Upper lobe of right lung (tissue), 1 donor: Measurements from ENCODE around the gene NAIP. TPM values are rescaled to one million over a fixed set of nuclear protein-coding genes. Genes with fewer than 3 reads are reported as not detected.
A peak's percentile ranks its signal among the peaks of the same experiment; 100 is the strongest.
"Not testable (repeated sequence)": the region's sequence is repeated elsewhere in the genome, so short reads cannot be mapped to it uniquely, and the experiment has no call there.

Source experiments
- ATAC-seq: fragments of 200-7000 bp; cut with Tn5 transposase; one replicate; pipeline ENCODE4 v1.9.1; 2020; ENCODE audit warnings: mild to moderate bottlenecking, moderate library complexity
- DNase-seq: peaks from one replicate; pipeline ENCODE4 v3.0.0-alpha.2; 2020
- H3K27ac ChIP-seq: fragments of 200-600 bp; one replicate; pipeline ENCODE4 v1.8.0; 2022
- H3K27me3 ChIP-seq: fragments of 200-600 bp; one replicate; pipeline ENCODE4 v1.8.0; 2022; ENCODE audit warnings: mild to moderate bottlenecking
- H3K36me3 ChIP-seq: fragments of 200-600 bp; one replicate; pipeline ENCODE4 v1.8.0; 2022
- H3K4me1 ChIP-seq: fragments of 200-600 bp; one replicate; pipeline ENCODE4 v1.8.0; 2022
- H3K4me3 ChIP-seq: fragments of 200-600 bp; one replicate; pipeline ENCODE4 v1.8.0; 2022; ENCODE audit warnings: mild to moderate bottlenecking
- H3K9me3 ChIP-seq: fragments of 200-600 bp; one replicate; pipeline ENCODE4 v1.8.0; 2022
- intact Hi-C: fragments of 100-400 bp; cut with DNase I; formaldehyde crosslinking; loops from one replicate; pipeline ENCODE4 v1.11.0; 2022
- total RNA-seq: library from RNA; stranded (reverse); fragmentation: NEBNext Ultra II Directional; extraction: Animal tissue kit (Norgen Biotek cat#: 25700); gene quantifications from one replicate; pipeline ENCODE4 v1.2.1, GENCODE V29; 2021
- TF ChIP-seq, protein P1 (sequence below): fragments of 200-600 bp; IDR thresholded peaks from one replicate; pipeline ENCODE4 v1.8.0; 2022; ENCODE audit warnings: antibody characterized with exemption
- donor health status: DM: no; HTN: yes; CAD: no; lungs with severe emphysema.

The NAIP gene
- total RNA-seq, 1 donor from 2014 or later: 28.8 TPM

DNA sequence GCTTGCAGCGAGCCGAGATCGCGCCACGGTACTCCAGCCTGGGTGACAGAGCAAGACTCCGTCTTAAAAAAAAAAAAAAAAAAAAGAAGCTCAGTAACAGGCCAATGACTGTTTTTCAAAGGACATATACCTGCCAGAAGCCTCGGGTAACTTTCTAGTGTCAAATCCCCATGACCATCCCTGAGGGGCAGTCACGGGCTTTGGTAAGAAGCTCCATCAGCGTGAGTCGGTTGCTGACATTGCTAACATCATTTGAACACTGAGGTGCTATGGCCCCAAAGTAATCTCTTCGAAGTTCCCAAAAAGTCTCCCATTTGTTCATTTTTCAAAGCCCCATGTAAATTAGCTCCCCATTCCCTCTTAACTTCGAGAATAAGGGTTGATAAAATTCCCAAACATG, 11.6 kb downstream of the NAIP start:
- Histone ChIP-seq H3K36me3 (no peaks in the 10 kb centered on the region), H3K27ac (no peak overlapping the region), H3K4me1 (no peaks in the 10 kb centered on the region), H3K27me3 (no peaks in the 10 kb centered on the region), H3K9me3 (no peaks in the 10 kb centered on the region), H3K4me3 (no peak overlapping the region)
- no peak for ATAC-seq
- DNase-seq: no peak
- TF ChIP-seq, protein P1, sequence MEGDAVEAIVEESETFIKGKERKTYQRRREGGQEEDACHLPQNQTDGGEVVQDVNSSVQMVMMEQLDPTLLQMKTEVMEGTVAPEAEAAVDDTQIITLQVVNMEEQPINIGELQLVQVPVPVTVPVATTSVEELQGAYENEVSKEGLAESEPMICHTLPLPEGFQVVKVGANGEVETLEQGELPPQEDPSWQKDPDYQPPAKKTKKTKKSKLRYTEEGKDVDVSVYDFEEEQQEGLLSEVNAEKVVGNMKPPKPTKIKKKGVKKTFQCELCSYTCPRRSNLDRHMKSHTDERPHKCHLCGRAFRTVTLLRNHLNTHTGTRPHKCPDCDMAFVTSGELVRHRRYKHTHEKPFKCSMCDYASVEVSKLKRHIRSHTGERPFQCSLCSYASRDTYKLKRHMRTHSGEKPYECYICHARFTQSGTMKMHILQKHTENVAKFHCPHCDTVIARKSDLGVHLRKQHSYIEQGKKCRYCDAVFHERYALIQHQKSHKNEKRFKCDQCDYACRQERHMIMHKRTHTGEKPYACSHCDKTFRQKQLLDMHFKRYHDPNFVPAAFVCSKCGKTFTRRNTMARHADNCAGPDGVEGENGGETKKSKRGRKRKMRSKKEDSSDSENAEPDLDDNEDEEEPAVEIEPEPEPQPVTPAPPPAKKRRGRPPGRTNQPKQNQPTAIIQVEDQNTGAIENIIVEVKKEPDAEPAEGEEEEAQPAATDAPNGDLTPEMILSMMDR: no peak
- intact Hi-C loops: no loop called here

DNA sequence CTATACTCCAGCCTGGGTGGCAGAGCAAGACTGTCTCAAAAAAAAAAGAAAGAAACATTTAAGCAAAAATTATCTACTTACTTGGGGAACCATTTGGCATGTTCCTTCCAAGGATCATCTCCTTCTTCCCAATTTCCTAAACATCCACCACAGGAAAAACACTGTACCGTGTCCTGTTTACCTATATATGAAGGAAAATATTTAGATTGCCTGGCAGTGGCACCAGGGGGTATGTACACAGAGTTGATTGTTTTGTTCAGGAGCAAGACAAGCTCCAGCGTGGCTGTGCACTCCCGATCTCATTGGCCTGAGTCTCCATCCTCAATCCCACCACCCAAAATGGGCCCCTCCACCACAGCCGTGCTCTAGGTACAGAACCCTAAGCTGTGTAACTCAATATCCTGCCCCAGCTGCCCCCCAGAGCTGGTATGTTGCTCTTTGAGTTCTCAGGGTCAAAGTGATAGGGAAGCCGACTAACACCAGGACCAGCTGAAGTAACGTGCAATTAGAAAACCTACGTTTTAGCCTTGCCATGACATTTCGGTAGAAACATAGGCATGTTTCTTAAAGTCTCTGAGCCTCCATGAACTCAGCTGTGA, 13.8 kb downstream of the NAIP start:
- Histone ChIP-seq H3K27ac (no peak overlapping the region), H3K36me3 (no peaks in the 10 kb centered on the region), H3K4me3 (no peak overlapping the region), H3K4me1 (no peaks in the 10 kb centered on the region), H3K27me3 (no peaks in the 10 kb centered on the region), H3K9me3 (no peaks in the 10 kb centered on the region)
- intact Hi-C loops: no loop called here
- ATAC-seq (no peak), DNase-seq (no peak)
- TF ChIP-seq, protein P1: no peak

- H3K27ac ChIP-seq, DNase-seq, H3K36me3 ChIP-seq, intact Hi-C loops, H3K27me3 ChIP-seq, H3K4me3 ChIP-seq, H3K9me3 ChIP-seq, H3K4me1 ChIP-seq: not testable (repeated sequence)
- peak; percentile 46 for ATAC-seq
These were observed 18.2 kb downstream of the NAIP start for GRCh38 chr5:71006983-71007382.

DNA sequence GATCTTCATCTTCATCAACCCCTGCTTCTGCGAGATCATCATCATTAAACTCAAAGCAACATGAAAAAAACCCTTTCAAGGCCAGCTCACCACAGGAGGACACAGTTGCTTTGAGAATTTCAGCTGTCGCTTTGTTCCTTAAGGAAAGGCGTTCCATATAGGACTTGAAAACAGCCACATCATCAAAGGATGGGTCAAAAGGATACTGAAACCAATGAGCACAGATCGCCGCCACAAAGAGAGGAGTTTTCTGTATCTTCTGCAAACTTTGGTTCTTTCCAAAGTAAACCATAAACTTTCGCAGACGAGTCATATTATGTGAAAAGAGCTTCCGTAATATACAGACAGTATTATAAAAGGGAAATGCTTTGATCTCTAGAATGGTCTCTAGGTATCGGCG, 40.3 kb downstream of the NAIP start:
- H3K27me3 ChIP-seq, H3K27ac ChIP-seq, H3K4me3 ChIP-seq, H3K9me3 ChIP-seq, ATAC-seq, H3K4me1 ChIP-seq, H3K36me3 ChIP-seq, intact Hi-C loops, DNase-seq: not testable (repeated sequence)

DNA sequence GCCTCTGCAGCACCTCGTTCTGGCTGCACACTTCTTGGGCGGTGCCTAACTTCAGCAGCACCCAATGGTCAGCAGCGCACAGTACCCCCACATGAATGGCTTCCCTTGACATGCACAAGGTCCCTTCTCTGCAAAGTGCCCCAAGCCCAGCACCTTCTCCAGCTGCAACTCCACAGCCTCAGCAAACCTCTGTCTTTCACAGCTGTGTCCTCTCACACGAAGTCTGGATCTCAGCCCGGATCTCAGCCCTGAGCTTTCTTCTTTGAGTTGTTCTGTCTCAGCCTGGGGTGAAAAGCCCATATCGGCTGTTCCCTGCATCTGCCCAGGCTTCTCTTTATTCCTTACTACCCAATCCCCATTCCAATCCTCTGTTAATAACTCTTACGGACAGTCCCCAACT, 57.9 kb downstream of the NAIP start:
- peak; percentile 20 for ATAC-seq
- DNase-seq, H3K4me1 ChIP-seq, H3K27ac ChIP-seq, intact Hi-C loops, H3K4me3 ChIP-seq, H3K27me3 ChIP-seq, H3K36me3 ChIP-seq, H3K9me3 ChIP-seq: not testable (repeated sequence)

DNA sequence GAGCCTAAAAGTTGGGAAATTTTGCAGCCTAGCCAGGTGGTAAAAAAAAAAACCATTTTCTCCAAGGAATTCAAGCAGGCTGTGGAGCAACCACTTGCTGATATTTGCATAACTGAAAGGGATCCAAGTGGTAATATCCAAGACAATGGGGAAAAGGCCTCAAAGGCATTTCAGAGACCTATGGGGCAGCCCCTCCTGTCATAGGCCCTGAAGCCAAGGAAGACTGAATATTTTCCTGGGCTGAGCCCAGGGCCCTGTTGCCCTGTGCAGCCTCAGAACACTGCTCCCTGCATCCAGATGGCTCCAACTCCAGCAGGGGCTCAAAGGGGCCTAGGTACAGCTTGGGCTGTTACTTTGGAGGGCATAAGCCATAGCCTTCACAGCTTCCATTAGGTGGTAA, 60.6 kb downstream of the NAIP start:
- intact Hi-C loops, H3K4me1 ChIP-seq, DNase-seq, ATAC-seq, H3K4me3 ChIP-seq, H3K36me3 ChIP-seq, H3K27ac ChIP-seq, H3K9me3 ChIP-seq, H3K27me3 ChIP-seq: not testable (repeated sequence)

DNA sequence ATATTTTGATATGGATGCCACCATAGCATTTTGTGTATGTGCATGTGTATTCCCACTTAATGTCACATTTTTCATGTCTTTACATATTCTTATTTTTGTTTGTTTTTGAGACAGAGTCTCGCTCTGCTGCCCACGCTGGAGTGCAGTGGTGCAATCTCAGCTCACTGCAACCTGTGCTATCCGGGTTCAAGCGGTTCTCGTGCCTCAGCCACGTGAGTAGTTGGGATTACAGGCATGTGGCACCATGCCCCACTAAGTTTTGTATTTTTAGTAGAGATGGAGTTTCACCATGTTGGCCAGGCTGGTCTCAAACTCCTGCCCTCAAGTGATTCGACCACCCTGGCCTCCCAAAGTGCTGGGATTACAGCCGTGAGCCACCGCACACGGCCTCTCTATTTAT, 72.1 kb downstream of the NAIP start:
- H3K9me3 ChIP-seq, H3K27ac ChIP-seq, H3K4me3 ChIP-seq, ATAC-seq, intact Hi-C loops, H3K27me3 ChIP-seq, H3K36me3 ChIP-seq, H3K4me1 ChIP-seq: not testable (repeated sequence)
- peak; percentile 62 for DNase-seq

GRCh38 chr5:70932560-70932959, 92.6 kb downstream of the NAIP start:
- H3K9me3 ChIP-seq, DNase-seq, H3K36me3 ChIP-seq, H3K27me3 ChIP-seq, H3K4me1 ChIP-seq, intact Hi-C loops, H3K4me3 ChIP-seq, ATAC-seq, H3K27ac ChIP-seq: not testable (repeated sequence)

GRCh38 chr5:70931709-70932368, 93.3 kb downstream of the NAIP start:
- H3K27ac ChIP-seq, H3K4me3 ChIP-seq, DNase-seq, H3K4me1 ChIP-seq, H3K27me3 ChIP-seq, H3K36me3 ChIP-seq, ATAC-seq, intact Hi-C loops, H3K9me3 ChIP-seq: not testable (repeated sequence)

DNA sequence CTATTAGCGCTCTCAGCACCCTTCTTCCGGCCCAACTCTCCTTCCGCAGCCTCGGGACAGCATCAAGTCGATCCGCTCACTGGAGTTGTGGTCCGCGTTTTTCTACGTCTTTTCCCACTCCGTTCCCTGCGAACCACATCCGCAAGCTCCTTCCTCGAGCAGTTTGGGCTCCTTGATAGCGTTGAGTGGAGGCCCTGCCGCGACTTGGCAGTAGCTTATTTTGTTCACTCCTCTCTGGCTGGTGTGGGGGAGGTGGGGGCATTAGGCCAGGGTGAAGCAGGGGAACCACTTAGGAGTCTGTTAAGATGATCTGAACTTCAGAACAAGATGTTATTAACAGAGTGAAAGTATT, 100.0 kb downstream of the NAIP start:
- H3K27ac ChIP-seq, H3K4me1 ChIP-seq, intact Hi-C loops, H3K27me3 ChIP-seq, H3K4me3 ChIP-seq, DNase-seq, H3K36me3 ChIP-seq, H3K9me3 ChIP-seq: not testable (repeated sequence)
- ATAC-seq: peak; percentile 48
